Right kidney (tissue), 9 donors: Measurements from ENCODE around the gene RNF168.
"Not testable (repeated sequence)": the region's sequence is repeated elsewhere in the genome, so short reads cannot be mapped to it uniquely, and the experiment has no call there.

Source experiments
- DNase-seq: peaks from one replicate; pipeline ENCODE4 v3.0.0-alpha.2; 2016
- long read RNA-seq, 8 donors: transcript quantifications; one replicate each; lab custom pipeline, GENCODE V29; 2026

The RNF168 gene
- long read RNA-seq, donor 1, full-length matches to known transcripts, result 1 of 1 reads
- long read RNA-seq, donor 1, partial matches to known transcripts, result 0 of 1 reads
- long read RNA-seq, donor 1, other reads (novel, unspliced or antisense), result 0 of 1 reads
- long read RNA-seq, donor 2, full-length matches to known transcripts, result 2 of 20 reads
- long read RNA-seq, donor 2, partial matches to known transcripts, result 18 of 20 reads
- long read RNA-seq, donor 2, other reads (novel, unspliced or antisense), result 0 of 20 reads
- long read RNA-seq, donor 3, full-length matches to known transcripts, result 2 of 2 reads
- long read RNA-seq, donor 3, partial matches to known transcripts, result 0 of 2 reads
- long read RNA-seq, donor 3, other reads (novel, unspliced or antisense), result 0 of 2 reads
- long read RNA-seq, donor 4, full-length matches to known transcripts, result 4 of 4 reads
- long read RNA-seq, donor 4, partial matches to known transcripts, result 0 of 4 reads
- long read RNA-seq, donor 4, other reads (novel, unspliced or antisense), result 0 of 4 reads
- long read RNA-seq, donor 5, full-length matches to known transcripts, result 3 of 3 reads
- long read RNA-seq, donor 5, partial matches to known transcripts, result 0 of 3 reads
- long read RNA-seq, donor 5, other reads (novel, unspliced or antisense), result 0 of 3 reads
- long read RNA-seq, donor 6, full-length matches to known transcripts, result 4 of 4 reads
- long read RNA-seq, donor 6, partial matches to known transcripts, result 0 of 4 reads
- long read RNA-seq, donor 6, other reads (novel, unspliced or antisense), result 0 of 4 reads
- long read RNA-seq, donor 7, full-length matches to known transcripts, result 5 of 5 reads
- long read RNA-seq, donor 7, partial matches to known transcripts, result 0 of 5 reads
- long read RNA-seq, donor 7, other reads (novel, unspliced or antisense), result 0 of 5 reads
- long read RNA-seq, donor 8, full-length matches to known transcripts, result 4 of 4 reads
- long read RNA-seq, donor 8, partial matches to known transcripts, result 0 of 4 reads
- long read RNA-seq, donor 8, other reads (novel, unspliced or antisense), result 0 of 4 reads

- peak; percentile 93 for DNase-seq
These were observed at the start of gene RNF168 for GRCh38 chr3:196503196-196504076. TSS of gene RNF168 (minus strand) at chr3:196503768. CDS start at chr3:196503173, 595 bp downstream.

- DNase-seq, result no peak
These were observed 48.7 kb upstream of the RNF168 start for GRCh38 chr3:196552253-196552652.

- DNase-seq, result not testable (repeated sequence)
These were observed 46.6 kb upstream of the RNF168 start for GRCh38 chr3:196550172-196550571.

- not testable (repeated sequence) for DNase-seq
These were observed 45.7 kb upstream of the RNF168 start for GRCh38 chr3:196549312-196549711.

- DNase-seq, result no peak
These were observed 43.5 kb upstream of the RNF168 start for GRCh38 chr3:196547067-196547466.

GRCh38 chr3:196546537-196546936 is 43.0 kb upstream of the RNF168 start:
- DNase-seq, result no peak

GRCh38 chr3:196544491-196544992 is 41.0 kb upstream of the RNF168 start:
- DNase-seq, result no peak

GRCh38 chr3:196541684-196542445 is 38.3 kb upstream of the RNF168 start:
- DNase-seq, result no peak

- no peak for DNase-seq
These were observed 33.9 kb upstream of the RNF168 start for GRCh38 chr3:196537319-196537984.

- no peak for DNase-seq
These were observed 29.7 kb upstream of the RNF168 start for GRCh38 chr3:196533260-196533681.

- no peak for DNase-seq
These were observed 27.9 kb upstream of the RNF168 start for GRCh38 chr3:196531418-196531817.

- DNase-seq, result peak; percentile 86
These were observed 25.2 kb upstream of the RNF168 start for GRCh38 chr3:196528639-196529233.

GRCh38 chr3:196525141-196525540 is 21.6 kb upstream of the RNF168 start:
- no peak for DNase-seq

GRCh38 chr3:196524527-196524926 is 21.0 kb upstream of the RNF168 start:
- no peak for DNase-seq

GRCh38 chr3:196523841-196524240 is 20.3 kb upstream of the RNF168 start:
- no peak for DNase-seq

- DNase-seq, result not testable (repeated sequence)
These were observed 17.7 kb upstream of the RNF168 start for GRCh38 chr3:196521291-196521690.

GRCh38 chr3:196519718-196520082 is 16.1 kb upstream of the RNF168 start:
- DNase-seq, result peak; percentile 27

GRCh38 chr3:196518966-196519717 is 15.6 kb upstream of the RNF168 start:
- DNase-seq, result no peak

- DNase-seq, result no peak
These were observed 14.4 kb upstream of the RNF168 start for GRCh38 chr3:196517919-196518318.
